NCI-H128 (cell line): ENCODE data around the gene SEZ6L2.
"Not testable (repeated sequence)": the region's sequence is repeated elsewhere in the genome, so short reads cannot be mapped to it uniquely, and the experiment has no call there.

Source experiments
- DNase-seq: peaks from one replicate; lab custom pipeline; 2025; ENCODE audit not compliant: unreplicated experiment; lab: John Stamatoyannopoulos, UW

The SEZ6L2 gene

GRCh38 chr16:29910819-29911675, 11.7 kb upstream of the SEZ6L2 start:
- no peak for DNase-seq

- DNase-seq: not testable (repeated sequence)
Observed at GRCh38 chr16:29909851-29910250, 10.5 kb upstream of the SEZ6L2 start.

DNA sequence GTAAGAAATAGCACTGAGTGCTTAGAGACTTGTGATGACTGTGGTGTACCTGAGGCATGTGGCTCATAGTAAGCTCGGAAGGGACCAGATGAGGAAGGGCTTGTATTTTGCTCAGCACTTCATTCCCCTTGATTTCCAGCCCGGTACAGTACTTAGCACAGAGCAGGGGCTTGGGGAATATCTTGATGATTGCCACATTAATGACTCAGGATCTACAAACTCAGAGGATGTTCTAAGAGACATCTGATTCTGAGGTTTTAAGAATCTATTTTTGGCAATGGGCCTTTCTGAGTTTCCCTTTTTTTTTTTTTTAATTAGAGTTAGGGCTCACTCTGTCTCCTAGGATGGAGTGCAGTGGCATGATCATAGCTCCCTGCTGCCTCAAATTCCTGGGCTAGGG, 10.0 kb upstream of the SEZ6L2 start:
- no peak for DNase-seq

- DNase-seq: no peak
Observed at GRCh38 chr16:29908719-29909220, 9.4 kb upstream of the SEZ6L2 start.

GRCh38 chr16:29907973-29908372, 8.6 kb upstream of the SEZ6L2 start:
- DNase-seq: no peak

- no peak for DNase-seq
Observed at GRCh38 chr16:29906520-29907244, 7.3 kb upstream of the SEZ6L2 start.

GRCh38 chr16:29905668-29906067, 6.3 kb upstream of the SEZ6L2 start:
- DNase-seq: no peak

DNA sequence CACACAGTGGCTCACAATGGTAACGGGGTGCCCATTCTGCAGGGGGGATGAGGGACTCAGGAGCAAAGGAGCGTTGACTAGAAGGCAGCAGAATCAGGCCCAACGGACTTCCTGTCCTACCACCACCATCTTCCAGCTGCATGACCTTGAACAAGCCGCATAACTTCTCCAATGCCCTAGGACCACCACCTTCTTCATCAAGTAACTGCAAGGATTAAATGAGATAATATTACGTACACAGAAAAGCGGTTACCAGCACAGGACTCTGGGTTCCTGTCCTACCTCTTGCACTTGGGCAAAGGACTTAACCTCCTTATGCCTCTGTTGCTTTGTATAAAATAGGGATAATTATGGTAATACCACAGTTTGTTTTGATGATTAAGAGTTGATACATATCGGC, 5.6 kb upstream of the SEZ6L2 start:
- DNase-seq: no peak

DNA sequence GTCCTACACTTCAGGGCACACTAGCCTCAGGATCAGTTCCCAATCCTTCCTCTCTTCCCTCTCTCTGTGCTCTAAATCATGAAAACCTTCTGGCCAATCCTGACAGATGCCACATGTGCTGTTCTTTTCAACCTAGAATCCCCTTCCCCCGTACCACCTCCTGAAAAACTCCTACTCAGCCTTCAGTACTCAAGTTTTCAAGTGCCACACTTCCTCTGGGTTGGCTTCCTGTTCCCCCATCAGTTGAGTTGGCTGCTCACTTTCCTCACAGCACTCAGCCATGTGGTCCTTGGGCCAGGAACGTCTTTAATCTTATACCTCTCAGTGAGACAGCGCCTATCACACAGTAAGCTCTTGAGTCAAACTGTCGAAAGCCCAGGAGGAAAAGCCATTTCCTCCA, 4.2 kb upstream of the SEZ6L2 start:
- no peak for DNase-seq

DNA sequence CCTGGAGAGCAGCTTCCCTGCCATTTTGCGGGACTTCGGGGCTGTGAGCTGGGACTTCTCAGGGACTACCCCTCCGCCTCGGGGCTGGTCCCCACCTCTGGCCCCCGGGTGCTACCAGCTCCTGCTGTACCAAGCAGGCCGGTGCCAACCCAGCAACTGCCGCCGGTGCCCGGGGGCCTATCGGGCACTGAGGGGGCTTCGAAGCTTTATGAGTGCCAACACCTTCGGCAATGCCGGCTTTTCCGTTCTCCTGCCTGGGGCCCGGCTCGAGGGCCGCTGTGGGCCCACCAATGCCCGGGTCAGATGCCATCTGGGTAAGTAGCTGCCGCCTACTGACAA, 2.2 kb upstream of the SEZ6L2 start:
- no peak for DNase-seq

GRCh38 chr16:29900888-29901606, 1.7 kb upstream of the SEZ6L2 start:
- no peak for DNase-seq

DNA sequence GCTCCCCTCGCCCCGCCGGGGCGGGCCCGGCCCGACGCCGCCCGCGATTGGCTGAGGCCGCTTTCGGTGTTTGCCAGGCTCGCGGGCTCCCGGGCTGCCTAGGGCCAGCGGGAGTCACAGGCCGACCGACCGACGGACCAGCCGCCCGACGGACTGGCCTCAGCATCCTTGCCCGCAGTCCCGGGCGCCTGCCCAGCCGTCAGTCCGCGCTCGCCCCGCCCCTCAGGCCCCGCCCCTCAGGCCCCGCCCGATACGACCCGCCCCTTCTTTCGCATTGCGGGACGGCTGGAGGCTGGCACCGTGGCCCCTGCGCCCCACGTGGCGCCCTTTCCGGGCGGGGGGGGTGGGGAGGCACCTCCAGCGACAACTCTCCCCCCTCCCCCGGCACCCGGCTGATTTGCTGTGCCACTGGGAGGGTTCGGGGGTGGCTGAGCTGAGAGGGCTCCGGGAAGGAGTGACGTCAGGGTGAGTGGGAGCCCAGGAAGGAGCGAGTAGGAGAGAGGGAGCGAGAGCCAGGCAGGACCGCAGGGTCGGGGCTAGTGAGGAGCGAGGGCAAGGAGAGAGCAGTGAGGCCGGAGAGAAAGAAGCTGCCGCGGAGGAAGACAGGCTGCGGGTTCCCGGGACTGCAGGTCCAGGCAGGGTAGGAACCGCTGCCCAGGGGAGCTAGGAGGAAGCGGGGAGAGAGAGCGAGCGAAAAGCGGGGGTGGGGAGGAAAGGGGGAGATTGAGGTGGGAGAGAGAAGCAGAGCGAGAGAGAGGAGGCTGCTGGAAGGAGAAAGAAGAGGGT, 945 bp upstream of the SEZ6L2 start, which contains the start of gene ASPHD1:
Gene ASPHD1, plus strand, starts transcription at position 387 of the 786 bp plus-strand sequence. CDS start 484 bp downstream, outside the sequence.
- no peak for DNase-seq

- no peak for DNase-seq
Observed at GRCh38 chr16:29898804-29899515, 390 bp downstream of the SEZ6L2 start.

DNA sequence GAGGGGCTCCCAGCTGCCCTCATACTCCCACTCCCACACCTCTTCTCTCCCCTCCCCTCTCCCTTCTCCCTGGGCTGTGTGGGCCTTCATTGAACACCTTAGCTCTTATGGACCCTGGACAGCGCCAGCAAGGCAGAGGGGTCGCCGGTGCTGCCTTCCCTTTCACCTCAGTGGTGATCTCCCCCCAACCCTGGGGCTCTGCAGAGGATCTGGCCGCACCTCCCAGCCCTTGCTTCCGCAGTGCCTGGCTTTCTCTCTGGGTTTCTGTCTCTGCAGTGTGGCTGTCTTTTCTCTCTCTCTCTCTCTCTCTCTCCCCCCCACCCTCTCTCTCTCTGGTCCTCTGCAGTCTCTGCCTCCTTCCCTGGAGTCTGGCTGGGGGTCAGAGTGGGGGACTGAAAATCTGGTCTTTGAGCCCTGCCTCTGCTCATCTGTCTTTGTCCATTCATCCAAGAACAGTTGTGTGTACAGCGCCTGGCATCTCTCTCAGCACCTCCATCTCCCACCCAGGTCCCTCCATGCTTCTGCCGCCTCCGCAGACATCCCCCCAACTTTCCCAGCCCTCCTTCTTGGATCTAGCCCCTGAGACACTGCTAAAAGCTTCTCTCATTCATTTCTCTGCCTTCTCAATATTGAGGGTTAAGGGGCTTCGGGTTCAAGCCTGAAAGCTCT, 1.1 kb downstream of the SEZ6L2 start:
- no peak for DNase-seq

DNA sequence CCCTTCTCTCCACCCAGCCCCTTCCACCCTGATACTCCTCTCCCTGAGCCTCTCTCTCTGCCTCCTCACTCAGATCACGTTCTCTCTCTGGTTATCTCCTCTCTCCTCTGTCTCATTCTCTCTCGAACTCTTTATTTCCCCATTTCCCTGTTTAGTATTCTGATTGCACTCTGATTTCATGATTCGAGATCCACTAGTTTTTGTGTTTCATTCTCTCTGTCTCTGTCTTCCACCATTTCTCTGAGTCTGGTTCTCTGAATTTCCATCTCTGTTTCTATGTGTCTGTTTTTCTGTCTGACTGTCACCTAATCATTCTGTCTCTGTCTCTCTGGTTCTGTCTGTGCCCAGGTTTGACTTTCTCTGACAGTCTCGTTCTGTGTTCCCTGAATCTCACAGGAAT, 2.0 kb downstream of the SEZ6L2 start:
- DNase-seq: no peak

- DNase-seq: no peak
Observed at GRCh38 chr16:29896841-29897240, 2.5 kb downstream of the SEZ6L2 start.

GRCh38 chr16:29894352-29894751, 5.0 kb downstream of the SEZ6L2 start:
- no peak for DNase-seq

DNA sequence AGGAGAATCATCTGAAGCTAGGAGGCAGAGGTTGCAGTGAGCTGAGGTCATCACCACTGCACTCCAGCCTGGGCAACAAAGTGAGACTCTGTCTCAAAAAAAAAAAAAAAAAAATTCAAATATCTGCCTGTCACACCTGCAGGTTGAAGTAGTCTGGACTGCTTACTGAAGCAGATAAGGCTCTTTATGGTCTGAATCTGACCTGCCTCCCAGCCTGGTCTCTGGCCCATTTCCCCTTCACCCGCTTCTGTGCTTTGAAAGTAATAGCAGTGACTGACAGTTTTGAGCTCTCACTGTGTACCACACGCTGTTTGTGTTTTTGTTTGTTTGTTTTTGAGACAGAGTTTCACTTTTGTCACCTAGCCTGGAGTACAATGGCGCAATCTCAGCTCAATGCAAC, 5.8 kb downstream of the SEZ6L2 start:
- DNase-seq: no peak

DNA sequence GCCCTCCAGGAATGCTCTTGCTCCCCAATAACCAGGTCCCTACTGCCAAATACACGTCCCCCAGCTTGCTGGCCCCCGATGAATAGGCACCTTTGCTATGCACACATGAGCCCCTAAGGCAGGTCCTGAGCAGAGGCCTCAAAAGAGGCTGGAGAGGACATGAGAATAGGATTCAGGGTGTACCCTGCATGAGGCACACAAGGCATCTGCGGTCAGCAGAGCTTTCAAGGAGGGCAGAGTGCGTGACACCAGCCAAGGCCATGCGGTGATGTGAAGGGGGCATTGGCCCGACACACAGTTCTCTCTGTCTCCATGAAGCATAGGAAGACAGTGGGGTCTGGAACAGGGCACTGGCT, 6.9 kb downstream of the SEZ6L2 start:
- no peak for DNase-seq
